HG02763 (cell line): ENCODE measurements around the gene CDH23.

Experiments used
- ATAC-seq: cut with Tn5 transposase; IDR thresholded peaks from one replicate; pipeline ENCODE4 v1.9.1; 2021; ENCODE audit warnings: mild to moderate bottlenecking, moderate library complexity; ENCODE audit not compliant: unreplicated experiment

CDH23 gene

DNA sequence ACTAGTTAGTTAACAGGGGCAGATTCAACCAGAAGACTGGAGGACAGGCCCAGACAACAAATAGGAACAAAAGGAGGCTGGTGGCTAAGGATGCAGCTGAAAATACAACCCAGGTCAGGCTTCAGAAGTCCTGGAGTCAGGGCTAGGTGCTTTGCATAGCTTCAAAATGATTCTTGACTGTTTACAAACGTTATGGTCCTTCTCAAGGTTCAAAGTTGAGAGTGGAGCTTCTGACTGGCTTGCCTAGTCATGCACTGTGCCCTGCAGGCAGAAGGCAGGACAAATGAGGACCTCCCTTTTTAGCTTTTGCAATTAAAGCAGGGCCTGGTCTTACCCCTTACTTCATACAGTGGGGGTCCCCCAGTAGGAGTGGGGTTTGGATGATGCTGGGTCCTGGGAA, 4.4 kb upstream of the CDH23 start:
- no peak for ATAC-seq

DNA sequence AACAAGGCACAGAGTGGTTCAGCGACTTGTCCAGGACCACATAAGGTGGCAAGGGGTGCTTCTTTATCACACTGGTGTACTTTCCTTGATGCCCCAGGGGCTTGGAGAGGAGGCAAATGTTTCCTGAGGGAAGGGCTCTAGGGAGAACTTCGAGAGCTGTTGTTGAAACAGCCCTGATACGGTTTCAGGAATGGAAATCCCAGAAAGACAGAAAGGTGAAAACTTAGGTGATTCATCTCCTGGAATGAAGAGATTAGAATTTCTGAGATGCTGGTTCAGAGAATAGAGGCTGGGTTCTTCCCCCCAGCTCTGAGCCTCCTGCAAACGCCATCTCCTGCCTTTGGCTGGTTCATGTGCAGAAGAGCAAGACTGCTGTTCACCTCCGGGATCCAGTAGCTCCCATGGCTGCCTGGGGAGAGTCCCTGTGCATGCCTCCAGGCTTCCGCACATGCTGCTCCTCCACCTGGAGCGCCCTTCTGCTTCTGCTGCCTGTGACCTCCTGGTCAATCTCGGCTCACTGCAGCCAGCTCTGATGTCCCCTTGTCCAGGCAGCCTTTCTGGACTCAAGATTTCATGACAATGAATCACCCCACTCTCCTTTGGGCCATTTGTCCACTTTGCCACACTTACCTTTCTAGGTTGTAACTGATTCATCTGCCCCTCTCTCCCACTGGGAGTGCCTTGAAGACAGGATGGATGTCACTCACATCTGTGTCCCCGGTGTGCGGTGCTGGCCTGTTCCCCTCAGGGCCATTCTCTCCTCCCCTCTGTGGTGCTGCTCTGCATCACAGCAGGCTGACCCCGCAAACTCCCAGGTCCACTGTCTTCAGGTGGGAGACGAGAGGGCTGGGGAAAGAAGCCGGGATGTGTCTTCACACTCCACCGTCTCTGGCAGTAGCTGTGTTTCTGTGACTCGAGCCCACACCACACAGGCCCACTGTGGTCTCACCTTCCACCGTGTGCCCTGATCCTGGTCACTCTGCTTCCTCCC, 3.6 kb upstream of the CDH23 start:
- ATAC-seq = no peak

DNA sequence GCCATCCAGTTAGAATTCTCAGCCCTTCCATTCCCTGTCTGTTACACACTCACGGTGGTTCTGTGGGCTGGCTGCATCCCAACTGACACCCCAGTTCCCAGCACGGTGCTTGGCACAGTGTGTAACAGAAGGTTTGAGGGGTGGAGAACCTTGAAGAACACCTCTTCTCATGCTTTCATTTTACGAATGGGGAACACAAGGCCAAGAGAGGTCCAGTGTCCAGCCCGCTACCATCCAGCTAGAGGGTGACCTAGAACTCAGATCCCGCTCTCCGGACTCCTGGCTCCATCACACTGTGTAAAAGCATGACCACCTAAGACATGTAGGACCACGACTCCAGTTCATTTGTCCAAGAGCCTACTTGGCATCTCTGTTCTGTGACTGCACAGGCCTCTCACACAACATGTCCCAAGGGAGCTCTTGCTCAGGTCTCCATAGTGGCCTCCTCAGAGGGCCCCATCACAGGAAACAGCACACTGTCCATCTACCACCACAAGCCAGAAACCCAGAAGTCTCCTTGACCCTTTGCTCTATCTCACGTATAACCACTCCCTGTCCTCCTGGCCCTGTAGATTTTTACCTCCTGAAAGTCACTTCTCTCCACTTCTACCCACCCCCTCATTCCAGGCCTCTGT, 2.8 kb upstream of the CDH23 start:
- ATAC-seq = no peak

DNA sequence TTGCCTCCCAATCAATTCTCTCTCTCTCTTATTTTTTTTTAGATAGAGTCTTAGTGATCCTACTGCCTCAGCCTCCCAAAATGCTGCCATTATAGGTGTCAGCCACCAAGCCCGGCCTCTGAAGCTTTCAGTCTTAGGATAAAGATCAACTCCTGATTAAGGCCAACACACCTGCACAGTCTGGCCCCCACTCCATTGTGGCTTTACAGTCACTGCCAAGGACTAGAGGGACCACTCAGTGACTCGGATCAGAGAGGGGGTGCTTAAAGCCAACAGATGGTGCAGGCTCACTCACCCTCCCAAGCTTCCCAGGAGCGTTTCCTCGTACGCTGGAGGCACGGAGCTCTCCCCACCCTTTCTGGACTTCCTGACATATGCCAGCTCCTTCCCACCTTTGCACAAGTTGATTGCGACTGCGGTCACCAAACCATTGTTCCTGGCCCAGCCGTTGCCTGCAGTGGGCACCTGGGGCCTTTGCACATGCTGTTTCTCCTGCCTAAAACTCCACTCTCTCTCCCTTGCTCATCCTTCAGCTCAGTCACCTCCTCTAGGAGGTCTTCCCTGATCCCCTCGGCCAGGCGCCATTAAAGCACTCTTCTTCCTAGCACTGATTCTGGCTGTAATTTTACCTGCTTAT, 1.7 kb upstream of the CDH23 start:
- no peak for ATAC-seq

DNA sequence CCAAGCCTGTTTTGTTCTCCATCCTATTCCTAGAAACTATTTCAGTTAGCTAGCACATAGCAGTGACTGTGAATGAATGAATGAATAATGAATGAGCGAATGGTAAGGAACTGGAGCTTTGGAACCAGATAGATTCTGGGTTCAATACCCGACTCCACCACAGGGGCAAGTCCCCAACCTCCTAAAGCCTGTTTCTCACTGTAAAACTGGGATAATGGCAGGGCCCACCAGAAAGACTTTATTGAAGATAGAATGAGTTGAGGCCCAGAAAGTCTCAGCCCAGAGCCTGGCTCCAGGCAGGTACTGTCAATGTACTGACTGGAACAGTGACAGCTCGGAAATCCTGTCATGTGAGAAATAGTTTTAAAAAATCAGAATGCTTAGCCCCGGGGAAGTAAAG, 1.1 kb upstream of the CDH23 start:
- ATAC-seq = no peak

DNA sequence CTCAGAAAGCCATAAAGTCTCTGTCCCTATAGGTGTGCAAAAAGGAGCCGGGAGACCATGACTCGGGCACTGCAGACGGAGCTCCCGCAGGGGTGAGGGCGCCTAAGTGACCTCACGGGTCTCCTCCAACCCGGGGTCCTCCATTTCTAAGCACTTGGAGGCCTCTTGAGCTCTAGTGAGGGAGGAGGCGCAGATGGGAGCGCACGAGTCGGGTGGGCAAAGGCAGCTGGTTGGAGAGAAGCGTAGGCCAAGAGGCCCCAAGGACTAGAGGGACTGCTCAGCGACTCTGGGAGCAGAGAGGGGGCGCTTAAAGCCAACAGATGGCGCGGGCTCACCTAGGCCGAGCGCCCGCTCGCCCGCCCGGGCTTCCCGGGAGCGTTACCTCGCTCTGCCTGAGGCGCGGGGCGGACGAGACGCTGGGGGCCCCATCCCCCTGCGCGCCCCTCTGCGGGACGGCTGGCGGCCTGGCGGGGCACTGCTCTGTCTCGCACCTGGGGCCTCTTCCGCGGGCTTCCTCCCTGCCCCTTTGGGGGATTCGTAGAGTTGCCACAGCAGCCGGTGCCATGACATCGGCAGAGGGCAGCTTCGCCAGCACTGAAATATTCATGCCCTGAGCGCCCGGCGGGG, 523 bp upstream of the CDH23 start:
- ATAC-seq = no peak

DNA sequence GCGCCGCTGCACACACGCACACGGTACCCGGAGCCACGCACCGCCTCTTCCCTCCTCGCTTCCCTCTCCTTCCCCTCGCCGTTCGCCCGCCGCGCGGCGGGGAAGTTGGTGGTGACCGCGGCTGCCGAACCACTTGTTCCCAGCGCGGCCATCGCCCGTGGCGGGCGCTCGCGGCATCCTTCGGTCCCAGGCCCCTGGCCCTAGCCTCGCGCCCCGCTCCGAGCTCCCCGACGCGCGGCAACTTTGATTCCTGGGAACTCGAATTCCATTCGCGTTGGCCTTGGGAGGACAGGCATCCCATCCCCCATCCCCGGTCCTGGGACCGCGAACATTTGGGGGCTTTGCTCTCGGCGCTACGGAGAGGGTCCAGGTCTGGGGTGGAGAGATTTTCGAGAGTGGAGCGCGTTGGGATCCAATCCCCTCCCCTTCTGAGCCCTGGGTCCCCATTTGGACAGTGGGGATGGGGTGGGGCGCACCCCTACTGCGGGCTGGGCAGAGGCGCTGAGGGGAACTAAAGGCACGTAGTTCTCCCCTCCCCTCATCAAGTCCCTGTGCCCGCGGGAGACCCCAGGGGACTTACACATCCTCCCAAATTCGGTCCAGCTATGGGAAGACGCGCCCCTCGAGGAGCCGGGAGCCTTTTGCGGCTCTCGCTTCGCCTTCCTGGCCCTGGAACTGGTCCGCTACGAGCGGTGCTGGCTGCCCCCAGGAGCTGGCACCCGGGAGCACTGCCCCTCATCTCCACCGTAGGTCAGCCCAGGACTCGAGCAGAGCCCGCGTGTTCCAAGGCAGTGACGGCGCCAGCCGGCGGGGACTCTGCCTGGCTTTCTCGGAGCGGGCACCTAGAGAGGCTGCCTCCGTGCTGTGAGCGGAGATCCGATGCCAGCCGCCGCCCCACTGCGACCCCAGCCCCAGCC, 834 bp downstream of the CDH23 start:
- no peak for ATAC-seq

DNA sequence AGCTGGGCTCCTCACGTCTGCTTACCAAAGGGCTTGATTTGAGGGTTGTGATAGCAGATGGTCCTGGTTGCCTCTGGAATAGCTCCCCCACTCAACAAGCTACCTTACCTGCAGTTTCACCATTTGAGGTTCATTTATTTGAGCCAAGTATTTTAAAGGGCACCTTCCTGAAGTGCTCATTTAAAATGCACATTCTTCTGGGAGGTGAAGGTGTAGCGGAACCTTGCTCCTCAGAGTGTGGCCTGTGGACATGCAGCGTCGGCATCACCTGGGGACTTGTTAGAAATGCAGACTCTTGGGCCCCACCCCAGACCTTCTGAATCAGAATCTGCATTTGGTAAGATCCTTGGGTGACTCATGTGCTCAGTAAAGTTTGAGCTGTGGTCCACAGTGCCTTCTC, 2.3 kb downstream of the CDH23 start:
- no peak for ATAC-seq

DNA sequence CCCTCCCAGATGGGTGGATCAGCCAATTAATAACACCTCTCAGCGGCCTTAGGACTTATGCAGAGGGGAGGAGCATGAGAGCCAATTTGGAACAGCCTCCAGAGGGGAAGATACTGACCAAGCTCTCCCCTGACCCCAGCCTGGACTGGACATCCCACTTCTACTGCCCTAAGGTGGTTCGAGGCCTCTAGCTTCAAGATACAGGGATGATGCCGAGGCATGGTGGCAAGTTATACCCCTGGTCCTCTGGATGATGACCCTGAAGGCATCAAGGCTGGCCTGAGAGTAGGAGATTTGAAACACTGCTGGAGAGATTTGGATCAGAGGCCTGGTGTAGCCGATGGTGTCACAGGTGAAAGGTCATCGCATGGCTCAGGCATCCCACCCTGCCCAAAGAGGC, 3.2 kb downstream of the CDH23 start:
- ATAC-seq = no peak

DNA sequence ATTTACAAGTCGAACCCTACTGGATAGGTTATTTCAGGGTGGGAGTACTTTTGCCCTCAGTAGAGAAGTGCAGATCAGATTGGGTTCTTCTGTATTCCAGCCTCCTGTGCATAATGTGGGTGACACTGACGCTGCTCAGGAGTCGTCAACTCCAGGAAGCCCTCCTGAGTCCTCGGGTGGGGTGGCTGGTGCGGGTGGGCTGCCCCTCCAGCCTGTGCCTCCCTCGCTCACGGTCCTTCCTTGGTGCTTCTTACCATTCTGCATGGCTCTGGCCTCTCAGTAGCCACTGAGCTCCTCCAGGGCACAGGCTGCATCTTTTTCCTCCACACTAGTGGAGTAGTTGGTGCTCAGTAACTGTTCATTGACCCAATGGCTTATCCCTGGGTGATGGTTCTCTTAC, 4.3 kb downstream of the CDH23 start:
- ATAC-seq = no peak

DNA sequence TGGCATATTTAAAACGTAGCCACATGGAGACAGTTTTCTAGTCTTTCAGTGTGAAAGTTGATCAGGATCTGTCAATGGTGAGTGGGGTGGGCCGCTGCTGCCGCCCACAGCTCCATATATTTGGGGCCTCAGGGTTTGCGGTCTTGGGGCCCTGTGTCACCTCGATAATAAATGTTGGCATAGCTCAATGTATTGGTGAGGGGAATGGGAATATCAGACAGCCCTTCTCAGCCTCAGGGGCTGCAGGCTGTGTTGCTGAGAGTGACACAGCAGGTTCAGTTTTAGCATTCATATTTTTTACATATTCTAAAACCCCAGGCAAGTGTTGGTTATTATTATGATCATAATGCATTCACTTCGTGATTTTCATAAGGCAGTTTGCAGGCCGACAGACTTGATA, 5.3 kb downstream of the CDH23 start:
- no peak for ATAC-seq

DNA sequence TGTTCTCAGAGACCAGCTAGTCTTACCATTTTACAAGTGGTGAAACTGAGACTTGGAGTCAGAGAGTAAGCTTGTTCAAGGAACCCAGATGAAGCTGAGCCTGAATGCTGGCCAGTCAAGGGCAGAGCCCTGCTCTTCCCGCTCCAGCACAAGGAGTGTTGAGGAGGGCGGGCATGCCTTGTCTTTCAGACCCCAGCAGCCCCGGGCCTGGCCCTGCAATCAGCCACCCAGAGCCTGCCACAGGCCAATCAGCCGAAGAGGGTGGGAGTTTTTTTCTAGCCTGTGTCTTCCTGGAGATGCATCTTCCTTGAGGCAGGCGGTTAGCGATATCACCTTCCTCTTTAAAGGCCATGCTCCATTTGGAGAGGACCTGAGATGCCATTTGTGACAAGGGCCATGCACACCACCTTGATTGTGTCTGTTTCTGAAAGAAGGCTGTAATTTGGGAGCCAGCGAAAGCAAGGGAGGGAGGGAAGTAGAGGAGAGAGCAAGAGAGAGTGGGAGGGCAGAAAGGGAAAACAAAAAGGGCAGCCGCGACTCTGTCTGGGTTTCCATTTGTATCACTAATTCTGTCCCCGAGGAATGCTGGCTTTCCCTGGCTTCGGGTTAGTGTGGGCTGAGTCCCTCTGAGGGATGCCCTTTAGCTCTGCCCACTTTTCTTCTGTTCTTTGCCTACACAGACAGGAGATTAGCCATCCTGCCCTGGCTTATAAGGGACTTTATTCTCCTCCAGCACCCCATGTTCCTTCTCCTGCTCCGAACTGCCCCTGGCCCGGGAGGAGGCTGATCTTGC, 8.0 kb downstream of the CDH23 start:
- ATAC-seq = no peak

DNA sequence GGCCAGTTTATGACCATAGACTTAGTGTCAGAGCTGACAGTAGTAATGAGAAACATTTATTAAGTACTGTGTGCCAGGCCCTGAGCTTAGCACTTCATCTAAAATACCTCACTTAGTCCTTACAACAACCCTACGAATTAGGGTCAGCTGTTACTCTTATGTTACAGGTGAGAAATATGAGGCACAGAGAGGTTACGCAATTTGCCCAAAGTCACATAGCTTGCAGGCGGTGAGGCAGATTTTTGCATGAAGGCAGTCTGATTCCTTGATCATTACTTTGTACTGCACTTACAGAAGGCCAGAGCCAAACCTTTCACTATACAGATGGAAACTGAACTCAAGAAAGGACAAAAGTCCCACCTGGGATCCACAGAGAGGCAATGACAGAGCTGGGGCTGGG, 10.2 kb downstream of the CDH23 start:
- no peak for ATAC-seq

DNA sequence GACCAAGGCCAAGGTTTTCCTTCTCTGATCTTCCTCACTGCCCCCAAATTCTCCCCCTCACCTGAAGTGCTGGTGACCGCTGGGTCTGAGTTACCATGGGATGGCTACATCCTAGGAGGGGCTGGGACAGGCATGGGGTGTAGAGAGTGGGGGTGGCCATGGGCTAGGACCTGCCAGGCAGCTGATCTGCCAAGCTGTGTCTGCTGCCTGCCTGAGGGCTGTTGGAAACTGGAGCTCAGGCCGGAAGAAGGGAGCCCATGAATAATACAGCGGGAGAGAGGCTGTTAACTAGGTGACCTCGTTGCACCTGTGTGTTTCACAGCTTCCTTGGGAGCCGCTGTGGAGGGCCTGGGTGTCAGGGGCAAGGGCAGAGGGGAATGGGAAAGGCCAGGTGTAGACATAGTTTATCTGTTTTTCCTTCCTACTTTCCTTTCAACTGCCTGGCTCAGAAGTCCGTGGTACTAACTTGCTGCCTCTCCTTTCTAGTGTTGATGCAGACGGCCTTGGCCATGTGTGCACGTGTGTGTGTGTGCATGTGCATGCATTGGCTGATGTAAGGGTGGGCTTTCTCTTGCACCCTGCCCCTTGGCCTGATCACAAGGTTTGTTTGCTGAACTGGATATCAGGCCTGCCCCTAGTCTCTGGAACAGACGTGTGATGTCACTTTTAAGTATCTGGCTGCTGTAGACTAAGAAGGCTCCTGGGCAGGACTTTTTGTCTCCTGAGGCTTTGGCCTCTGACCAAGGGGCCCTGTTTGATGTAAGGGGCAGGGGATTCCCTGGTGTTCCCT, 11.9 kb downstream of the CDH23 start:
- no peak for ATAC-seq

DNA sequence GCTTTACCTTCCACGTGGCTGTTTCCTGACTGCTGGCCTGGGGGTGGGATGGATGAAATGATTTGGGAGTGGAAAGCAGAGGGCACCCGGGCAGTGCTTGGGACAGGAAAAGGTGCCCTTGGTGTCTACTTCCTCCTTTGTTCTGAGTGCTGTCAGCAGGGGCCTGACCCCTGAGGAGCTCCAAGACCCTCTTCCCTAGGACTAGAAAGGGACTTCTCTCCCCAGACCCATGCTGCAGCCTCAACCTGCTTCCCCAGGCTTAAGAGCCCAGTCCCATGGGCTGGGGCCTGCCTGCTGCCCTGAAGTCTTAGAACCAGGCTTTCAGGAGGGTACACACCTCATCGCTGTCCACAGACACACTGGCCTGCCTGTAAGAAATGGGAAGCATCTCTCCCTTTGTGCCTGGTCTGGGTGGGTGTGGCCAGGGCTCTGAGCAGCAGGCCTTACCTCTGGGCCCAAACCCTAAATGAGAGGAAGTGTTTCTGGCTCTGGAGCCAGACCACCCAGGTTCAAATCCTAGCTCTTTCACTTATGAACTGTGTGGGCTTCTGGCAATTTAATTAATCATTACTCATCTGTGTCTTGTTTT, 12.9 kb downstream of the CDH23 start:
- ATAC-seq = no peak

DNA sequence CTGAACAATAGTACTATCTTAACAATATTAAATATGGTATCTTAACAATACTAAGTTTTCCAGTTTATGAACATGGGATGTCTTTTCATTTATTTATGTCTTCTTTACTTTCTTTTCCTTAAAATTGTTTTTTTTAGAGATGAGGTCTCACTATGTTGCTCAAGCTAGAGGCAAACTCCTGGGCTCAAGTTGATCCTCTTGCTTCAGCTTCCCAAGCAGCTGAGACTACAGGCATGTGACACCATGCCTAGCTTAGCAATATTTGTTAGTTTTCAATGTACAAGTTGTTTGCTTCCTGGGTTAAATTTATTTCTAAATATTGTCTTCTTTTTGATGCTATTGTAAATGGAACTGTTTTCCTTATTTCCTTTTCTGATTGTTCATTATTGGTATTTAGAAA, 16.9 kb downstream of the CDH23 start:
- ATAC-seq = no peak

DNA sequence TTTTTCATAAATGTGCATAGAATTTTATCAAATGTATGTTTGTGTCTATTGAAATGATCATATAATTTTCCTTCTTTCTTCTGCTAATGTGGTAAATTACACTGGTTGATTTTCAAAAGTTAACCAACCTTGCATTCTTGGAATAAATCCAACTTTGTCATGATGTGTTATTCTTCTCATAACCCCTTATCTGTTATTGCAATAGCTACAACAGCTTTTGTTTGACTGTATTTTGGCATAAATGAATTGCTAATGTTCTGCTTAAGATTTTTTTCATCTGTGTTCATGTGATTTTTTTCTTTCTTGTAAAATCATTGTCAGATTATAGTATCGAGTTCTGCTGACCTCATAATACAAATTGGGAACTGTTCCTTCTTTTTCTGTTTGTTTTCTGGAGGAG, 17.6 kb downstream of the CDH23 start:
- no peak for ATAC-seq

DNA sequence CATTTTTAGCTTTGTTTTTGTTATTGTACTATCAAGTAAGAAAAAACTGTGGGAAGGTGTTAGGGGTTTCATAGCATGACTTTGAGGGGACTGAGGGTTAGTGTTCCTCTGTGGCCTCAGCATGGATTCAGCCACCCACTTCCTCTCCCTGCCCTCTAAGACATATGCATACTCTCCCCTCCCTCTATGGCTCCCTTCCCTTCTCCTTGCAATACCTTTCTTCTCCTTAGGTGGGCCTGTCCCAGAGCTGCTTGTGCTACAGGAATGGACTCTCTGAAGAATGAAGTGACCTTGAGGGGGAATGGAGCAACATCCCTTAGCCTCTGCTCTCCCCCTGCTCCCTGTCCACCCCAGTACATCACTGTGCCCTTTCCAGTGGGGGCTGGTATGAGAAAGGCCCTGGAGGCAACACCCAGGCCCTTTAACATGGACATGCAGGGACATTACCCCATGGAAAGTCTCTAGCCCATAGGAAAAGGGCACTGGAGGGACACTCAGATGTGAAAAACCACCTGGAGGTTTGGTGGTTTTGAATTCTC, 22.4 kb downstream of the CDH23 start:
- ATAC-seq = no peak
